PC-3 (cell line): ENCODE data around the gene CEND1.

Experiments
- EZH2 ChIP-seq: fragments of 300-600 bp; sonication (generic); IDR thresholded peaks from one replicate; pipeline ENCODE4 v1.6.1; 2017; ENCODE audit warnings: antibody characterized with exemption, mild to moderate bottlenecking, low read length; ENCODE audit not compliant: unreplicated experiment
- TF ChIP-seq, protein P1 (sequence below): fragments of 300-600 bp; sonication (generic); conservative IDR thresholded peaks from 2 replicates; pipeline ENCODE4 v1.5.1; 2017; ENCODE audit warnings: antibody characterized with exemption, low read depth, mild to moderate bottlenecking, low read length

DNA sequence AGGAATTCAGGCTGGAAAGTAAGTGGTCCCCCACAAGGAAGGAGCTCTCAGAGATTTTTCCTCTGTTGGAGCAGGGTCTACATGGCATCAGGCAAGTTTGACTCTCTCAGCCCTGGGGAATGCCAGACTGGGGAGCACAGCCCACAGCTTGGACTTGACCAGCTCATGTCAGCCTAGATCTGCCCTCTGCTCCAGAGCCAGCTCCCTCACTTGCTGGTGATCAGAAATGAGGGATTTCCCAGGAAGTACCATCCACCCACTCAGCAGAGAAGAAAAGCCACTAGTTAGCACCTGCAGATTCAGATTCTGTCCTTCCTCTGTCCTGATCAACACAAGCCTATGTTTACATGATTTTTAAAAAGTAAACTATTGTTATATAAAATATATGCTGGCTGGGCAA lies 29.7 kb downstream of the CEND1 start:
- TF ChIP-seq, protein P1, sequence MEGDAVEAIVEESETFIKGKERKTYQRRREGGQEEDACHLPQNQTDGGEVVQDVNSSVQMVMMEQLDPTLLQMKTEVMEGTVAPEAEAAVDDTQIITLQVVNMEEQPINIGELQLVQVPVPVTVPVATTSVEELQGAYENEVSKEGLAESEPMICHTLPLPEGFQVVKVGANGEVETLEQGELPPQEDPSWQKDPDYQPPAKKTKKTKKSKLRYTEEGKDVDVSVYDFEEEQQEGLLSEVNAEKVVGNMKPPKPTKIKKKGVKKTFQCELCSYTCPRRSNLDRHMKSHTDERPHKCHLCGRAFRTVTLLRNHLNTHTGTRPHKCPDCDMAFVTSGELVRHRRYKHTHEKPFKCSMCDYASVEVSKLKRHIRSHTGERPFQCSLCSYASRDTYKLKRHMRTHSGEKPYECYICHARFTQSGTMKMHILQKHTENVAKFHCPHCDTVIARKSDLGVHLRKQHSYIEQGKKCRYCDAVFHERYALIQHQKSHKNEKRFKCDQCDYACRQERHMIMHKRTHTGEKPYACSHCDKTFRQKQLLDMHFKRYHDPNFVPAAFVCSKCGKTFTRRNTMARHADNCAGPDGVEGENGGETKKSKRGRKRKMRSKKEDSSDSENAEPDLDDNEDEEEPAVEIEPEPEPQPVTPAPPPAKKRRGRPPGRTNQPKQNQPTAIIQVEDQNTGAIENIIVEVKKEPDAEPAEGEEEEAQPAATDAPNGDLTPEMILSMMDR: no peak
- no peak for TF ChIP-seq EZH2
